GM19468 (cell line): ENCODE results near the gene HP1BP3.
A peak's percentile ranks its signal among the peaks of the same experiment; 100 is the strongest.

ENCODE experiments used
- ATAC-seq: cut with Tn5 transposase; IDR thresholded peaks from one replicate; pipeline ENCODE4 v1.9.1; 2021; ENCODE audit warnings: mild to moderate bottlenecking, moderate library complexity, moderate number of reproducible peaks; ENCODE audit not compliant: unreplicated experiment; ENCODE audit errors: extremely low read depth

Gene HP1BP3

GRCh38 chr1:20770314-20771087, 16.6 kb downstream of the HP1BP3 start:
- no peak for ATAC-seq

GRCh38 chr1:20767271-20767670, 19.8 kb downstream of the HP1BP3 start:
- ATAC-seq: no peak

- no peak for ATAC-seq
These were observed 23.7 kb downstream of the HP1BP3 start for GRCh38 chr1:20763417-20763816.

- no peak for ATAC-seq
These were observed 26.8 kb downstream of the HP1BP3 start for GRCh38 chr1:20760322-20760721.

- no peak for ATAC-seq
These were observed 33.5 kb downstream of the HP1BP3 start for GRCh38 chr1:20753589-20753988.

GRCh38 chr1:20751462-20751990, 35.6 kb downstream of the HP1BP3 start:
- no peak for ATAC-seq

- no peak for ATAC-seq
These were observed 44.4 kb downstream of the HP1BP3 start for GRCh38 chr1:20742671-20743070.

GRCh38 chr1:20740781-20741180, 46.3 kb downstream of the HP1BP3 start:
- no peak for ATAC-seq

GRCh38 chr1:20739225-20739624, 47.9 kb downstream of the HP1BP3 start:
- no peak for ATAC-seq

GRCh38 chr1:20735581-20736111, 51.5 kb downstream of the HP1BP3 start:
- ATAC-seq: no peak

GRCh38 chr1:20733360-20733975, 53.6 kb downstream of the HP1BP3 start:
- ATAC-seq: no peak

GRCh38 chr1:20732588-20733359, 54.3 kb downstream of the HP1BP3 start, which contains the start of gene SH2D5:
SH2D5 (minus strand) TSS chr1:20732703; CDS start chr1:20728044, 4,659 bp downstream.
- peak; percentile 49 for ATAC-seq

GRCh38 chr1:20732071-20732587, 55.0 kb downstream of the HP1BP3 start:
- peak; percentile 48 for ATAC-seq

- ATAC-seq: no peak
These were observed 55.8 kb downstream of the HP1BP3 start for GRCh38 chr1:20731057-20731991.

- no peak for ATAC-seq
These were observed 56.4 kb downstream of the HP1BP3 start for GRCh38 chr1:20730690-20731056.

GRCh38 chr1:20729990-20730689, 57.0 kb downstream of the HP1BP3 start:
- ATAC-seq: no peak

GRCh38 chr1:20729155-20729931, 57.8 kb downstream of the HP1BP3 start:
- ATAC-seq: no peak
